Ectodermal cell (in vitro differentiated cells): Measurements from ENCODE around the gene PRR22. TPM values are rescaled to one million over a fixed set of nuclear protein-coding genes. Genes with fewer than 3 reads are reported as not detected.

Experiments
- H3K27ac ChIP-seq: 2 replicates; pipeline ENCODE4 v1.7.0; 2013; ENCODE audit warnings: mild to moderate bottlenecking, low read depth, low read length; ENCODE audit not compliant: insufficient read depth, poor library complexity, severe bottlenecking
- H3K27me3 ChIP-seq: 2 replicates; pipeline ENCODE4 v1.7.0; 2013; ENCODE audit warnings: mild to moderate bottlenecking, low read length; ENCODE audit not compliant: insufficient read depth, control insufficient read depth, poor library complexity, severe bottlenecking
- H3K36me3 ChIP-seq: one replicate; pipeline ENCODE4 v1.7.0; 2013; ENCODE audit warnings: low read length; ENCODE audit not compliant: control insufficient read depth, insufficient read depth
- H3K4me1 ChIP-seq: one replicate; pipeline ENCODE4 v1.7.0; 2013; ENCODE audit warnings: low read length; ENCODE audit not compliant: control insufficient read depth, insufficient read depth
- H3K4me3 ChIP-seq: 2 replicates; pipeline ENCODE4 v1.7.0; 2013; ENCODE audit warnings: low read depth, low read length, control low read depth; ENCODE audit not compliant: insufficient read depth
- H3K9me3 ChIP-seq: 2 replicates; pipeline ENCODE4 v1.7.0; 2013; ENCODE audit warnings: mild to moderate bottlenecking, low read length, moderate library complexity; ENCODE audit not compliant: control insufficient read depth
- WGBS, 2 experiments: methylation state at CpG; one replicate each; pipeline ENCODE4 v1.1.7; 2013; ENCODE audit warnings: missing lambda C conversion rate in 2 of 2; 5-methylcytosine and 5-hydroxymethylcytosine counted together
- polyA plus RNA-seq, 4 experiments: library from polyadenylated mRNA; stranded (reverse); fragments of 50-300 nt; gene quantifications; one replicate each; pipeline ENCODE4 v1.2.3, GENCODE V29; 2013

PRR22 gene
- 2.1 TPM for polyA plus RNA-seq (2013, experiment 1 of 4)
- 4.1 TPM for polyA plus RNA-seq (2013, experiment 2 of 4)
- polyA plus RNA-seq (2013, experiment 3 of 4): 1.8 TPM
- polyA plus RNA-seq (2013, experiment 4 of 4): 1.9 TPM

DNA sequence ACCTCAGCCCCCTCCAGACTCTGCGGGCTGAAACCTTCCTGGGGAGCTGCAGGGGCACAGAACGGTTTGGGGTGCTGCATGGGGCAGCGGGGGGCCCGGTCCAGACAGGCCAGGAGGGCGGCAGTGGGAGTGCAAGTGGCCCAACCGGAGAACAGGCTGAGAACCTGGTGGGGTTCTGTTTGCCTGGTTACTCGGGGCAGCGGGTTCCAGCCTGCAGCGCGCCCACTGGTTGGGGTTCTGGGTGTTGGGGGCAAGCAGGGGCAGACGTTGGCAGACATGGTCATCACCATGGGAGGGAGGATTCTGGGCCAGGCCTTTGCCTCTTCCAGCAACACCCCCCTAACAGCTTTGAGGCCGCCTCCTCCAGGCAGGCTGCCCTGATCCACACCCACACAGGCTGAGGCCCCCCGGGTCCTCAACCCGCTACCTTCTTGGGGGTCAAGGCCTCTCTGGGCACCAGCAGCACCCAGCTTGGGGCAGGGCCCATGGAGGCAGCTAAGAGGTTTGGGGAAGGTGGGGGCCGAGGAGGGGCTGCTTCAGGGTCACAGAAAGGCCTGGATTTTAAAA is at the start of gene PRR22:
PRR22 (minus strand) TSS at position 166 of the 567 bp plus-strand sequence; CDS start at position 80, 86 bp downstream.
- H3K36me3 ChIP-seq: peaks cover 35% of the 10 kb centered on the region
- no peaks in the 10 kb centered on the region for H3K27me3 ChIP-seq
- 93 to 96% methylated on average over 15 of the region's 15 CpGs for WGBS, 2 experiments

DNA sequence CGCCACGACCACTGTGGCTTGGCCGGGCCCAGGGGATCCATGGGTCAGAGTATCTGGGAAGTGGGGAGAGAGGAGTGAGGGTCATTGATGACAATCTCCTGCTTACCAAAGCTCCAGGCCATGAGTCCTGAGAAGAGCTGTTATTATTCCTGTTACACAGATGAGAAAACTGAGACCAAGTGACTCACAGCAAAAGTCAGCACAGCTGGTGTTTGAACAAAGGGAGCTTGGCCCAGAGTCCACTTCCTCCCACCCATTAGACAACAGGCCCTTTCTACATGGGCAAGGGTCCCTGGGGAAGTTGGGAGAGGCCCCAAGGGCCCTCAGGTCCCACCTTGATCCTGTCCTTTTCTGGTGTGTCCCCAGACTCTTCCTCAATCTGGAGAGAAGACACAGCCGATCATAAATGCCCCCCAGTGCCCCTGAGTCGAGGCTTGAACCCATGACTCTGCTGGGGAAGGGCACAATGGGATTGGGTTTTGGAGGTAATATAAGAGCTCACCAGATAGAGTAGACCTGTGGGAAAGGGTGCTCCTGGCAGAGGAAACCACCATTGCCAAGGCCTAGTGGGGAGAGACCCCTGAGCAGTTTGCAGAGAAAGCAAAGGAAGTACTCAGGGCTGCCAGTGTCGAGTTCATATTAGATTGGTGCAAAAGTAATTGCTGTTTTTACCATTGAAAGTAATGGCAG is 48.1 kb upstream of the PRR22 start:
- Histone ChIP-seq H3K4me3 (no peak overlapping the region), H3K27ac (no peak overlapping the region), H3K27me3 (peaks cover 3% of the 10 kb centered on the region), H3K9me3 (no peaks in the 10 kb centered on the region), H3K36me3 (no peaks in the 10 kb centered on the region), H3K4me1 (peaks cover 14% of the 10 kb centered on the region)
- WGBS, 2 experiments: 89 to 91% methylated on average over 6 of the region's 6 CpGs

More for the DNA sequence above, at the start of gene PRR22:
- Histone ChIP-seq H3K4me1 (no peaks in the 10 kb centered on the region), H3K4me3 (no peak within 1 kb of the TSS), H3K27ac (no peak within 1 kb of the TSS), H3K9me3 (no peaks in the 10 kb centered on the region)

DNA sequence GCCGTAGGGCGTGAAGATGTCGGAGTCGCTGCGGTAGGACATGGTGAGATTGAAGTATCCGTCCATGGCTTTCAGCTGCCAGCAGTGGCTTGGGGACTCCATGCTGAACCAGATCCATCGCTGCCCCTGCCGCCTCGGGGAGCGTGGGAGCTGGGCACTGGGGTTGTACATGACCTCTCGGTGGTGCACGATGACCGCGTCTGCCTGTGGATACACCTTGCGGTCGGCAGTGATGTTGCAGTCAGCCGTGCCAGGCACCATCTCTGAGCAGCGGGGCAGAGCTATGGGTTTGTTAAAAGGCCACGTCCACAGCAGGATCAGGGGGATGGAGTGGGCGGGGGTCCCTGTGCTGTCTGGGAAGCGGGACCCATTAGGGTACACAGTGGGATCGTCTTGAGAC is 47.5 kb upstream of the PRR22 start:
- H3K36me3 ChIP-seq: no peaks in the 10 kb centered on the region
- 93 to 94% methylated on average over 22 of the region's 22 CpGs for WGBS, 2 experiments
- H3K4me3 ChIP-seq: no peak overlapping the region
- no peak overlapping the region for H3K27ac ChIP-seq
- peaks cover 3% of the 10 kb centered on the region for H3K27me3 ChIP-seq
- peaks cover 14% of the 10 kb centered on the region for H3K4me1 ChIP-seq
- H3K9me3 ChIP-seq: no peaks in the 10 kb centered on the region

DNA sequence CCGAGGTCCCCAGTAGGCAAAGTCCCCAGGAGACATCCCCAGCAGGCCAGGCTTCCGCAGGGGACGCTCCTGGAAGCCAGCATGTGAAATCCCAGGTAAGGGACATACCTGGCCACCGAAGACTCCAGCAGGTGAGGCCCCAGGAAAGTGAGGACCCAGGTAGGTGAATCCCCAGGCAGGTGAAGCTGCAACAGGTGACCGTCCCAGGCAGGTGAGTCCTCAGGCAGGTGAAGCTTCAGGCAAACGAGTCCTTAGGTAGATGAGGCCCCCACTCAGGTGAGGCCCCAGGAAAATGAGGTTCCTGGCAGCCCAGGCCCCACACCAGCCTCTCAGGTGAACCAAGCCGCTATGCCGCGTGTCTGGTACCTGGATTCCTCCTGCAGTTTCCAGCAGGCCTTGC is 46.6 kb upstream of the PRR22 start:
- Histone ChIP-seq H3K4me1 (peaks cover 19% of the 10 kb centered on the region), H3K27me3 (peaks cover 3% of the 10 kb centered on the region), H3K27ac (no peak overlapping the region), H3K9me3 (no peaks in the 10 kb centered on the region), H3K4me3 (no peak overlapping the region), H3K36me3 (no peaks in the 10 kb centered on the region)
- WGBS, 2 experiments: 91 to 92% methylated on average over 9 of the region's 9 CpGs

DNA sequence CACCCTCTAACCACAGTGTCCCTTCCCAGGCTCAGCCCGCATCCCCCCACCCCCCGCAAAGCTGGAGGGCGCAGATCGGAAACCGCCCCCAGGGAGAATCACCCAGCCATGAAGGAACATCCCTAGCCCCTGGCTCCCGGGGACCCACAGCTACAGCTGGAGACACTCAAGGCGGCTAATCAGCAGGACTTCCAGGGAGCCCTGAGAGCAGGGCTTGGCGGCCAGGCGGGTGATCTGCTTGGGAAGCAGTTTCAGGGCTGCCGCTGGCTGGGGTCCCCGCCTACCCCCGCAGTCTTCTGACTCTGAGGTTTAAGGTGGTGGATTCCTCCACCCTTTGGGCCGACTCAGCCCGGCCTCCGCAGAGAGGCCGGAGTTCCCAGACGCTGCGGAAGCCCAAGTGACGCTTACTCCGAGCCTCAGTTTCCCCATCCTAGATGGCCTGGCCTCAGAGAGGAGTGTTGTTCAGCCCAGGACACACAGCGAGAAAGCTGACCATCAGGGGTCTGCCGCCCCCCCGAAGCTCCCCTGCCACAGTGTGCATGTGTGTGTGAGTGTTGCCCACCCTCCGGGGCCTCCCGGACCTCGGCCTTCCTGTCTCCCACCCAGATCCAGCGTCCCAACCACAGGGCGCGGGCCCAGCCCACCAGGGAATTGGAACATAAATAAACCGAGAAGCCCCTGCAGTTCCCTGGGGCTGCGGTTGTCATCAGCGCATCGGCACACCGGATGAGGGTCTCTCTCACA is 45.2 kb upstream of the PRR22 start:
- 83 to 84% methylated on average over 34 of the region's 34 CpGs for WGBS, 2 experiments
- peak overlapping the region; percentile 74 for H3K4me3 ChIP-seq

DNA sequence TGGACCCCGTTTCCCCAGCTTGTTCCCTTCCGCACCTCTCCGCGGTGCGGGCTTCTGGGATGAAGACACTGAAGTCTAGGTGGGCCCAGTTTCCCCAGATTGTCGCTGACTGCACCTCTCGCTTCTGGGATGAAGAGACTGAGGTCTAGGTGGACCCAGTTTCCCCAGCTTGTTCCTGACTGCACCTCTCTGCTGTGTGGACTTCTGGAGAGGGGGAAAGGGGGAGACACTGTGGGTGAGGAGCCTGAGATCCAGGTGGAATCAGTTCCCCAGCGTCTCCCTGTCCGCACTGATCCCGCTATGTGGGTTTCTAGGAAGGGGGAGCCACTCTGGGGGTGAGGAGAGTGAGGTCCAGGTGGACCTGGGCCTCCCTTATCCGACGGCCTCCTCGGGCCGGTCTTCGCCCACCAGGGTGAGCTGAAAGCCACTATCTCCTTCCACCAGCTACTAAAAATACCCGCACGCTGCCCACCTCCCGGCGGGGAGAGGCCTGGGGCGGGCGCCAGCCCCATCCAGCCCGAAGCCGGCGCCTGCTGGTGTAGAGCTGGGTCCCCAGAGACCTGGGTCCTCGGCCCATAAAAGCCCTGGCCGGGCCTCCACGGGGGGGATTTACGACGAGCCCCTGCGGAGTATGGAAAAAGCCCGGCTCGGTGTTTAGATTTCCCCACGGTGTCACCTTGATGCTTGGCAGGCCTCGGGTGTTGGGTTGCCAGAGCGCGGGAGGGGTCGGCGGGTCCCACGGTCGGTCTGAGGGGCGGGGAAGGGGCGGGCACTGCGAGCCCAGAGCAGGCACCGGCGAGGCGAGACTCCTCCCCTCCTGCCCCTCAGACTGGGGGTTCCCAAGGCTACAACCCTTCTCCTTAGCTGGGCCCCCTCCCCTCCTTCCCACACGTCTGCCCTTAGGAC is 44.4 kb upstream of the PRR22 start:
- H3K27me3 ChIP-seq: no peaks in the 10 kb centered on the region
- 9 to 10% methylated on average over 47 of the region's 47 CpGs for WGBS, 2 experiments
- peak overlapping the region; percentile 74 for H3K4me3 ChIP-seq
- H3K27ac ChIP-seq: peak overlapping the region; percentile 85
- H3K9me3 ChIP-seq: no peaks in the 10 kb centered on the region
- H3K4me1 ChIP-seq: peaks cover 19% of the 10 kb centered on the region
- H3K36me3 ChIP-seq: no peaks in the 10 kb centered on the region

More for the DNA sequence above, 45.2 kb upstream of the PRR22 start:
- Histone ChIP-seq H3K4me1 (peaks cover 19% of the 10 kb centered on the region), H3K36me3 (no peaks in the 10 kb centered on the region), H3K27me3 (peaks cover 3% of the 10 kb centered on the region), H3K27ac (no peak overlapping the region), H3K9me3 (no peaks in the 10 kb centered on the region)

DNA sequence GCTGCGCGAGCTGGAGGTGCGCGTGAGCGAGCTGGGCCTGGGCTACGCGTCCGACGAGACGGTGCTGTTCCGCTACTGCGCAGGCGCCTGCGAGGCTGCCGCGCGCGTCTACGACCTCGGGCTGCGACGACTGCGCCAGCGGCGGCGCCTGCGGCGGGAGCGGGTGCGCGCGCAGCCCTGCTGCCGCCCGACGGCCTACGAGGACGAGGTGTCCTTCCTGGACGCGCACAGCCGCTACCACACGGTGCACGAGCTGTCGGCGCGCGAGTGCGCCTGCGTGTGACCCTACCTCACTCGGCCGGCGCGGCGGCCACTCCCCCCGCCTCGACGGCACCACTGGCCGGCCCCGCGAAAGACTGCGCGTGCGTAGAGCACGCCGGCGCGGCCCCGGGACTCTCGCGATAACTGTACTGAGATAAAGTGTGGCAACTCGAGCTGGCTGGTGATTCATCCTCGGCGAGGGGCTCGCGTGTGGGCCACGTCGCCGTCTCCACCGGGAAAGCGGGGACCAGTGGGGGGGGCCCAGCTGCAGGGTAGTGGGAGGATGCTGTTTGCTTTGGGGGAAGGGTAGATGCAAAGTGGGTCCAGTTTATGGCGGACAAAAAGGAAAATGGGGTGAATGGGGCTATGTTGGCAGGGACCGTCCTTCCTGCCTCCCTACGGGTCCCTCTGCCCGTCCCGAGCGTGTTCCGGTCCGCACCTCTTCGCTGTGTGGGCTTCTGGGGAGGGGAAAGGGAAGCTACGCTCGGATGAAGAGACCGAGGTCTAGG is 43.5 kb upstream of the PRR22 start:
- no peaks in the 10 kb centered on the region for H3K27me3 ChIP-seq
- peak overlapping the region; percentile 74 for H3K4me3 ChIP-seq
- peaks cover 19% of the 10 kb centered on the region for H3K4me1 ChIP-seq
- peak overlapping the region; percentile 85 for H3K27ac ChIP-seq
- 1% methylated on average over 91 of the region's 91 CpGs for WGBS, 2 experiments
- H3K9me3 ChIP-seq: no peaks in the 10 kb centered on the region
- H3K36me3 ChIP-seq: no peaks in the 10 kb centered on the region

DNA sequence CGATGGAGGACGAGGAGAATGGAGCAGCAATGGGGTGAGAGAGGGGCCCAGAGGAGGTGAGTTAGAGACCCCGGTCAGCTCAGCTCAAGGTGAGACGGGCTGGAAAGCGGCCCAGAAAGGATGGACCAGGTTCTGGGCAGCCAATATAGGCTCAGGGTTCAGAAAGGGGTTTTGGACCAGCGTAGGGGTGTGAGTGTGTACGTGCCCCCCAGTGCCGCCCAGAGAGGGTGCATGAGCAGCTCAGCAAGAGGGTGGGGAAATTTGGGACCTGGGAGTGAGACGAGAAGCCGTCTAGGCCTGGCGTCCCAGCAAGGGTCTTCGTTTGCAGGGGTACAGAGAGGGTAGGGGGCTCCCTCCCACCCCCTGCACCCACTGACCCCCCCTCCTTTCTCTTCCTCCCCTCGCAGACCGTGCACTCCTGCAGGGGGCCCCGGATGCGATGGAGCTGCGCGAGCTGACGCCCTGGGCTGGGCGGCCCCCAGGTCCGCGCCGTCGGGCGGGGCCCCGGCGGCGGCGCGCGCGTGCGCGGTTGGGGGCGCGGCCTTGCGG is 42.9 kb upstream of the PRR22 start:
- peak overlapping the region; percentile 74 for H3K4me3 ChIP-seq
- H3K9me3 ChIP-seq: no peaks in the 10 kb centered on the region

More for the DNA sequence above, 42.9 kb upstream of the PRR22 start:
- Histone ChIP-seq H3K27ac (no peak overlapping the region), H3K27me3 (no peaks in the 10 kb centered on the region), H3K4me1 (peaks cover 19% of the 10 kb centered on the region), H3K36me3 (no peaks in the 10 kb centered on the region)
- 20 to 21% methylated on average over 37 of the region's 37 CpGs for WGBS, 2 experiments
